Glomerular visceral epithelial cell (primary cell): ENCODE results near the gene MTHFD1L.
A peak's percentile ranks its signal among the peaks of the same experiment; 100 is the strongest.

ENCODE experiments used
- DNase-seq: peaks from one replicate; pipeline ENCODE4 v3.0.0-alpha.2; 2016; ENCODE audit errors: extremely low spot score

MTHFD1L gene

DNA sequence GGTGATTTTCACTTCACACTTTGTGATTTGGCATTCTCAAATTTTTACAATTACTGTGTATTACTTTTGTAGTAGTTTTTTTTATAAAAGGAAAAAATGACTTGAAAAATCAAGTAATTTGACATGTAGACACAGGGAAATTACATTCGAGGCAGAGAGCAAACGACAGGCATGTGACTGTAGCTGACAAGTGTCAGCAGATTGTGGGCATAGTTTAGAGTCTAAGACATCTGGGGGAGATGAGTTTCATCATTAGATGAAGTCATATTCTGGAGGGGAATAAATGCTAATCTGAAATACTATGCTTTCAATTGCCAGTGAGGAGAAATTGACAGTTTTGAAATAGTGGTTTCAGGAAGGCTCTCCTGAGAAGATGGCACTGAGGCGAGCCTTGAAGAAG lies 126.0 kb downstream of the MTHFD1L start:
- DNase-seq = no peak

GRCh38 chr6:150992262-150992661 lies 126.8 kb downstream of the MTHFD1L start:
- DNase-seq = no peak

GRCh38 chr6:150992703-150993102 lies 127.2 kb downstream of the MTHFD1L start:
- no peak for DNase-seq

DNA sequence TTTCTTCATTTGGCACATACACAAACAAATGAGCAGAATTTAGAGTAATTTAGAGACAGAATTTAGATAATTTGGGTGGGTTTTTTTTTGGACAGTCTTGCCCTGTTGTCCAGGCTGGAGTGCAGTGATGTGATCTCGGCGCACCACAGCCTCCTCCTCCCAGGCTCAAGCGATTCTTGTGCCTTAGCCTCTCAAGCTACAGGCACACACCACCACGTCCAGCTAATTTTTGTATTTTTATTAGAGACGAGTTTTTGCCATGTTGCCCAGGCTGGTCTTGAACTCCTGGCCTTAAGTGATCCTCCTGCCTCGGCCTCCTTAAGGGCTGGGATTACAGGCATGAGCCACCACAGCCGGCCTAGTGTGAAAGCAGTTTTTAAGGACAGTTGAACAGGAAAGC lies 127.8 kb downstream of the MTHFD1L start:
- no peak for DNase-seq

- DNase-seq = no peak
Measured at GRCh38 chr6:150994026-150994425, 128.5 kb downstream of the MTHFD1L start.

DNA sequence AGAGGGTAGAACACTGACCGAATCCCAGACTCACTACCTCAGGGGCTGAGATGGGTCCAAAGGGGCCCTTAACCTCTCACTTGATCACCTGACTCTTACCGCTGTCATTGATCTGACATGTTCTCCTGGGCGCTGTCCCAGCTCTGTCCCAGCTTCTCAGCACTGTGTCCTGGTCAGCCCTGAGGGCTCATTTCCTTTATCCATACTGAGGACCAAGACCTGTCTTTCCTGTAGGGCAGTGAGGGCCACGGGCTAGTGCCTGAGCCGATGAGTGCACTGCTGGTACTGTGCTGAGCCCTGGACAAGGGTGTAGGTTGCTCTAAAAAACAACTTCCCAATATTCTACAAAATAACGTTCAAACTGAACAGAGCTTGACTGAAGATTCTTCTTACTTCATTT lies 131.5 kb downstream of the MTHFD1L start:
- no peak for DNase-seq

- no peak for DNase-seq
Measured at GRCh38 chr6:150999107-150999506, 133.6 kb downstream of the MTHFD1L start.

DNA sequence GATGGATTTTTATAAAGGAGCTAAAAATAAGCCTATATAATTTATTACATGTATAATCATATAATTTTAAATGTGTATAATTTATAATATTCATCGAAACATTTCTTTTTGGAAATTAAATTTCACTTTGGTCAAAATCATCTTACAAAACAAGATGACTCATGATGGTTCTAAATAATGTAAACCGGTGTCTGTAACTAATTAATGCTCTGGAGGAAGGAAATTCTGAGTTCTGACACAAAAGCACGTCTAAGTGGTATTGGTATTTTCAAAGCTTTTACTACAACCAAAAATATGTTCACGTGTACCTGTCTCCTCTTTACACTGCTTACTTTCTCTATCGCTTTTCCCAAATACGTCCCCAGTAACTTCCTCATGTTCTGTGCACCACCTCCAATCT lies 134.1 kb downstream of the MTHFD1L start:
- no peak for DNase-seq

DNA sequence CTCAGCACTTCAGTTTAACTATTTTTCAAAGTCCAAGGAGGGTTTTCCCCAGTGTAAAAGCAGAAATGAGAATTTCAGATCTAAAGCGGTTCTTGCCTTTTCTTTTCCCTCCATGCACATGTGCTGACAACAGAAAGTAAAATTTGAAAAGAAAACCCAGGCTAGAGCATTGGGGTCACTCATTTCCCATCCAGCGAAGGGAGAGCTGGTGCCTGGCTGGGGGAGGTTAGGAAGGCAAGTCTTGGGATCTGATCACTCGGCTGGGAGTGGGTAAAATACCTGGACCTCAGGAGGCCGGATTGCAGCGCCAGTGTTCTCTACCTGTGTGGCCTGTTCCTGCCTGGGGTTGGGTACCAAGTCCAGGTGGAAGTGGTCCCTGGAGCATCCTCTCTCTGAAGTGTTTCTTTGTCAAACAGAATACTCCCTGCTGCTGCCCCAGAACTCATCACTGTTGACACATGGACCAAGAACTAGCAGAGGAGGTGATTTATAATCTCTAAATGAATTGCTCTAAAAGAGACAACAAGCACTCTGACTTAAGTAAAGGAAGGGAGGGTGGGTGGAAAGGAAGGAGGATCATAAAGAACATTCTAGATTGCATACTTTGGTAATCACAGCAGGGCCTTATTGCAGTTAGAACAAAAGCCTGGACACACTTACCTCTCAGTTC lies 136.0 kb downstream of the MTHFD1L start:
- DNase-seq = no peak

DNA sequence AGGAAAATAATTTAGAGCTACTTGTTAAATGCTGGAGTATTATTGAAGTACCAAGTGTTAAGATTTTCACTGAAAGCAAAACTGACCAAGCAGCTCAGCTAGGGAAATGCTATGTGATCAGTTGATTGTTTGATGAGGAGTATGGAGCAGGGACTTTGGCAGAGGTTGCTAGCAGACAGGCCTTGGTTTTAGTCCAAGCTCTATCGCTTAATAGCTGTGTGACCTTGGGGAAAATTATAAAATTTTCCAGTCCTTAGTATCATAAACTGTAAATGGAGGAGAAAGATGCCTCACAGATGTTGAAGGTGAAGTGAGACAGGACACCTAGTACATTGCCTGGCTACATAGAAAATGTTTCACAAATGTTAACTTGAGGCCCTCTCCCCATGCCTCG lies 136.6 kb downstream of the MTHFD1L start:
- no peak for DNase-seq

- no peak for DNase-seq
Measured at GRCh38 chr6:151002491-151002935, 137.0 kb downstream of the MTHFD1L start.

DNA sequence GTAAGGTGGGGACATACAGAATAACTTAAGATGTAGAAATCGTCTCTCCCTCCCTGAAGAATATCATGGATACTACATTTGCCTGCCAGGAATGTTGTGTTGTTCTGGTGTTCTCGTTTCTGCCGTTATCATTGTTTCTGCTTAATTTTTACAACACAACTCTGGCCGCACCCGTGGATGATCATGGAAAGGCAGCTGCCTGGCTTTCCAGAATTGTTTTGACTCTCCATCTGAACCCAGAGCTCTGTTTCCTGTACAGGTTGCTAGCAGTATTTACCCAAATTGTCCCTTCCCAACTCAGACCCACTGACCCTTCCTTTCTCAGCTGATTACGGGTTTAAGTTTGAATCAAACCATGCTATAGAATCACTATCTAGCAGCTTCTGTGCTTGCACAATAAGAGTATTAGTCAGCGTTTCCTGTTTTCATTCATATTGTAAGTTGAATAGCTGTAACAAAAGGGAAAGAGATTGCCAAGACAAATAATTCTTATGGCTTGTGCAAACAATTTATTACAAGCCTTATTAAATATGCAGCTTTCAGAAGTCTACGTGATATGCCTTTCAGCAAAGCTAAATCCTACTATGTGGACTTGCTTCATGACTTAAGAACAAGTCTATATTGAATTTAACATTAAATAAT lies 139.0 kb downstream of the MTHFD1L start:
- peak; percentile 36 for DNase-seq

- no peak for DNase-seq
Measured at GRCh38 chr6:151005164-151005563, 139.7 kb downstream of the MTHFD1L start.

DNA sequence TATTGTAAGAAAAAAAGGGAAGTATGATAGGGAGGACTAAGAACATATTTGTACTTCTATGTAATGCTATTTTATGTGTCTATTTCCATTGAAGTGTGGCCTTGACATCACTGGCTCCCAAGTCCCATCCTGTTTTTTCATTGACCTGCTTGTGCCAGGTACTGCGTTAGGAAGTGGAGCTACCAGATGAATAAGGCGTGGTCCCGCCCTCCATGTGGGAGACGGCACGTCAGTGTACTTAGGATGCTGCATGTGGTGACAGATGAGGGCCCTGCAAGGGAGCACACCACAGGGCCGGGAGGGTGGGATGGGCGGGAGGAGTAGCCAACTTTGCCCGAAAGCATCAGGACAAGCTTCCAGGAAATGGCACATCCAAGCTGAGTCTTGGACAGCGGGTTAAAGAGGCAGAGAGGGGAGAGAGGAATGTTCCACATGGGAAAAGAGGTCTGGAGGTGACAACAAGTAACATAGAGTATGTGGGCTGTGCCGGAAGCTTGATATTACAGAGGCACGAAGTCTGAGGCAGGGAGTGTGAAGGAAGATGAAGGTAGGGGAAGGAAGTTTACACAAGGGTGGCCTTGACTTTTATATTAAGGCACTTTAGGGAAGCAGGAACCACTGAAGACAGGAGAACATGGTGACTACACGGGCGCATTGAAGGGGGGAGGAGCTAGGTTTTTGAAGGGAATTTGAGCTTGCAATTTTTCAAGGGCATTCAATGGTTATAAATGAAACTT lies 140.6 kb downstream of the MTHFD1L start:
- DNase-seq = no peak

DNA sequence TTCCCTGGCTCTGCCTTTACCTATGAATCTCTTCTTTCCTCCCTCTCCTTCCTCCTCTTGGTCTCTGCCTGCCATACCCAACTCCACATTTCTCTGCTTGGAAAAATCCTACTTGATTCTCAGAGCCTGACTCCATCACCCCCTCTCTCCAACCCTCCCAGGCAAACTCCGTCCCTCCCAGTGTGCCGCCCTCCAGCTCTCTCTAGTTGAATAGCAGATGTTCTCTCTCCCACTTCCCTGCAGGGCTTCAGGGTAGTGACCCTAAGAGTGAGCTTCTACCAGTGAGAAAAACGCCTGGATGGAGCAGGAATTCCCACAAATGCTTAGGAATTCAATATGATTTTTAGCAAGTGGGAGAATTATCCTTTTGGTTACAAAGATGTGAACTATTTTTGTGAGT lies 141.6 kb downstream of the MTHFD1L start:
- no peak for DNase-seq

GRCh38 chr6:151007922-151008321 lies 142.4 kb downstream of the MTHFD1L start:
- no peak for DNase-seq

DNA sequence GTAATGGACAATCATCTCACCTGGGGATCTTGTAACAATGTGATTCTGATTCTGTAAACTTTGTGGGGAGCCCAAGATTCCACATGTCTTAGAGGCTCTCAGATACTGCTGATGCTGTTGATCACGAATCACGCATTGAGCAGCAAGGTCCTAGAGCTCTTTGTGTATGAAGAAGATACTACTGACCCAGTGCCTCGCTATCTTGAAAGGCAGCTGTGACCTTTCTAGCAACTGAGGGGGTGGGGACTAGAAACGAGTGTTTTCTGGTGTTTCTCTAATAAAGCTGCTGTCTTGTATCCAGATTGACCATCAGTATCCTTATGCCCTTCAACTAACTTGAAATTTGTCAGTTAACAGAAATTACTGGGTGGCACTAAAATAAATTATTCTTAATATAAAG lies 142.9 kb downstream of the MTHFD1L start:
- DNase-seq = no peak

DNA sequence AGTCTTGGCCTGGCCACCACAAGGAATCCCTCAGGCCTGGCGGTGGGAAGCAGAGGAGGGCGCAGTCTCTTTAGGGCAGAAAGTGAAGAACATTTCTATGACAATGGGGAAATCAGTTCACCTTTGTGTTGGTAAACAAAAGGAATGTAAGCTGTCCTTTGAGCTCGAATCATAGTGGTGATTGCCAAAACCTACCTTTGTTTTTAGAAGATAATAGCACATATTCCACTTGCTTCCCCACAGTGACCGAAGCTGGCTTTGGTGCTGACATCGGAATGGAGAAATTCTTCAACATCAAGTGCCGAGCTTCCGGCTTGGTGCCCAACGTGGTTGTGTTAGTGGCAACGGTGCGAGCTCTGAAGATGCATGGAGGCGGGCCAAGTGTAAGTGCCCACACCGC lies 144.1 kb downstream of the MTHFD1L start:
- no peak for DNase-seq

GRCh38 chr6:151010071-151010470 lies 144.6 kb downstream of the MTHFD1L start:
- DNase-seq = no peak

GRCh38 chr6:151012321-151013294 lies 147.1 kb downstream of the MTHFD1L start:
- DNase-seq = no peak

GRCh38 chr6:151014404-151015100 lies 149.1 kb downstream of the MTHFD1L start:
- DNase-seq = peak; percentile 82
